ENCODE results near the gene TMEM132A. TPM values are rescaled to one million over a fixed set of nuclear protein-coding genes. Genes with fewer than 3 reads are reported as not detected.

Gene TMEM132A
- polyA plus RNA-seq, 1 of the 3 experiments (the other 2 are of a cell fraction), result 66.9 TPM

DNA sequence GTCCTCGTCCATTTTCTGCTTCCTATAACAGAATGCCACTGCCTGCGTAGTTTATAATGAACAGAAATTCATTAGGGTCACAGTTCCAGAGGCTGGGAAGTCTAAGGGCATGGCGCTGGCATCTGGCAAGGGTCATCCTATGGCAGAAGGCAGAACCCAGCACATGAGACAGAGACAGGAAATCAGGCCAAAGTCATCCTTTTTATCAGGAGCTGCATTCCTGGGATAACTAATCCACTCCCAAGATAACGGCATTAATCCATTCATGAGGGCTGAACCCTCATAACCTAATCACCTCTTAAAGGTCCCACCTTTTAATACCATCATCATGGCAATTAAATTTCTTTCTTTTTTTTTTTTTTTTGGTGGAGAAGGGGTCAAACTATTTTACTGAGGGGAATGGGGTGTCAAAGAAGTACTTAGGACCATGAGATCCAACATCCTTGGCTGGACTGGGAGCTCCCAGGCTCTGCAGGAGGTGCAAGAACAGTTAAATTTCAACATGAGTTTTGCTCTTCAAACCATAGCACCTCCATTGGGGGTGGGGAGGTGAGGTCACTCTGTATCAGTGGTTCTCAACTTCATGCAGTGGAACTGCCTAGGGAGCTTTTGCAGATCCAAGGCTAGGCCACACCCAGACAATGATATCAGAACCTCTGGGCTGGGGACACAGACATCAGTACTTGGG is 5.9 kb upstream of the TMEM132A start:
- no peaks in the 10 kb centered on the region for H3K27me3 ChIP-seq (ENCODE audit: insufficient read depth)
- DNase-seq, result no peak
- 91% methylated on average over 4 of the region's 4 CpGs for WGBS (ENCODE audit: low lambda C conversion rate)
- H3K27ac ChIP-seq (ENCODE audit: low read depth in 2 of 2, low read length in 1 of 2), result no peak overlapping the region
- POLR2A ChIA-PET, result no interaction called here
- H3K9ac ChIP-seq, result no peak overlapping the region
- CTCF ChIA-PET, result interaction anchor here (0.8 to 2.2 kb wide), 5 partner anchors 12 to 211 kb away, joined by 3 to 7 read pairs (median 4); no protein-coding TSS in a partner anchor
- no peaks in the 10 kb centered on the region; the same call in 1 of the 2 replicates for H4K20me1 ChIP-seq (ENCODE audit: insufficient read depth)
- no peak overlapping the region for H3K4me3 ChIP-seq (ENCODE audit: low read depth in 2 of 2, low read length in 1 of 2)
- no peaks in the 10 kb centered on the region for H3K9me2 ChIP-seq
- peaks cover 13 to 22% of the 10 kb centered on the region in 2 experiments; a peak in 3 of 4 replicates for H3K4me1 ChIP-seq (ENCODE audit: control insufficient read depth in 1 of 2, insufficient read depth in 2 of 2, low read depth in 1 of 2, low read length in 1 of 2)
- H3K79me2 ChIP-seq (ENCODE audit: insufficient read depth), result peaks cover 44% of the 10 kb centered on the region
- no peaks in the 10 kb centered on the region for H3K9me3 ChIP-seq
- TF ChIP-seq POLR2AphosphoS5 (IDR thresholded peaks at IDR 0.05; ENCODE audit: low read depth, low read length) (no peak), GABPA (IDR thresholded peaks at IDR 0.05; ENCODE audit: low read depth) (no peak), NFIC (IDR thresholded peaks at IDR 0.05; ENCODE audit: borderline replicate concordance) (no peak), CHD2 (IDR thresholded peaks at IDR 0.05; ENCODE audit: low read length, partially characterized antibody) (no peak), RCOR1 (IDR thresholded peaks at IDR 0.05; ENCODE audit: low read length) (no peak), RAD21 (IDR thresholded peaks at IDR 0.05; ENCODE audit: low read length) (no peak), EZH2phosphoT487 (IDR thresholded peaks at IDR 0.05; ENCODE audit: borderline replicate concordance, low read depth) (no peak), MEF2A (IDR thresholded peaks at IDR 0.05; ENCODE audit: borderline replicate concordance, low read depth) (no peak), YY1 (IDR thresholded peaks at IDR 0.05; ENCODE audit: low read depth) (no peak), SMC3 (IDR thresholded peaks at IDR 0.05; ENCODE audit: low read depth, low read length) (no peak), MXI1 (IDR thresholded peaks at IDR 0.05; ENCODE audit: low read depth, low read length) (no peak), TAF1 (IDR thresholded peaks at IDR 0.05; ENCODE audit: borderline replicate concordance, low read depth, low read length) (no peak), FOXM1 (IDR thresholded peaks at IDR 0.05; ENCODE audit: low read depth) (no peak), RFX5 (IDR thresholded peaks at IDR 0.05; ENCODE audit: low read length) (no peak), EP300 (IDR thresholded peaks at IDR 0.05; ENCODE audit: borderline replicate concordance in 1 of 2, low read depth in 1 of 2, low read length in 1 of 2) (no peak)
- TF ChIP-seq, protein P1, sequence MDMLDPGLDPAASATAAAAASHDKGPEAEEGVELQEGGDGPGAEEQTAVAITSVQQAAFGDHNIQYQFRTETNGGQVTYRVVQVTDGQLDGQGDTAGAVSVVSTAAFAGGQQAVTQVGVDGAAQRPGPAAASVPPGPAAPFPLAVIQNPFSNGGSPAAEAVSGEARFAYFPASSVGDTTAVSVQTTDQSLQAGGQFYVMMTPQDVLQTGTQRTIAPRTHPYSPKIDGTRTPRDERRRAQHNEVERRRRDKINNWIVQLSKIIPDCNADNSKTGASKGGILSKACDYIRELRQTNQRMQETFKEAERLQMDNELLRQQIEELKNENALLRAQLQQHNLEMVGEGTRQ (IDR thresholded peaks at IDR 0.05; ENCODE audit: borderline replicate concordance, low read depth, low read length), result no peak
- TF ChIP-seq, protein P2, sequence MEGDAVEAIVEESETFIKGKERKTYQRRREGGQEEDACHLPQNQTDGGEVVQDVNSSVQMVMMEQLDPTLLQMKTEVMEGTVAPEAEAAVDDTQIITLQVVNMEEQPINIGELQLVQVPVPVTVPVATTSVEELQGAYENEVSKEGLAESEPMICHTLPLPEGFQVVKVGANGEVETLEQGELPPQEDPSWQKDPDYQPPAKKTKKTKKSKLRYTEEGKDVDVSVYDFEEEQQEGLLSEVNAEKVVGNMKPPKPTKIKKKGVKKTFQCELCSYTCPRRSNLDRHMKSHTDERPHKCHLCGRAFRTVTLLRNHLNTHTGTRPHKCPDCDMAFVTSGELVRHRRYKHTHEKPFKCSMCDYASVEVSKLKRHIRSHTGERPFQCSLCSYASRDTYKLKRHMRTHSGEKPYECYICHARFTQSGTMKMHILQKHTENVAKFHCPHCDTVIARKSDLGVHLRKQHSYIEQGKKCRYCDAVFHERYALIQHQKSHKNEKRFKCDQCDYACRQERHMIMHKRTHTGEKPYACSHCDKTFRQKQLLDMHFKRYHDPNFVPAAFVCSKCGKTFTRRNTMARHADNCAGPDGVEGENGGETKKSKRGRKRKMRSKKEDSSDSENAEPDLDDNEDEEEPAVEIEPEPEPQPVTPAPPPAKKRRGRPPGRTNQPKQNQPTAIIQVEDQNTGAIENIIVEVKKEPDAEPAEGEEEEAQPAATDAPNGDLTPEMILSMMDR (IDR thresholded peaks at IDR 0.05), result no peak
- TF ChIP-seq, protein P3, sequence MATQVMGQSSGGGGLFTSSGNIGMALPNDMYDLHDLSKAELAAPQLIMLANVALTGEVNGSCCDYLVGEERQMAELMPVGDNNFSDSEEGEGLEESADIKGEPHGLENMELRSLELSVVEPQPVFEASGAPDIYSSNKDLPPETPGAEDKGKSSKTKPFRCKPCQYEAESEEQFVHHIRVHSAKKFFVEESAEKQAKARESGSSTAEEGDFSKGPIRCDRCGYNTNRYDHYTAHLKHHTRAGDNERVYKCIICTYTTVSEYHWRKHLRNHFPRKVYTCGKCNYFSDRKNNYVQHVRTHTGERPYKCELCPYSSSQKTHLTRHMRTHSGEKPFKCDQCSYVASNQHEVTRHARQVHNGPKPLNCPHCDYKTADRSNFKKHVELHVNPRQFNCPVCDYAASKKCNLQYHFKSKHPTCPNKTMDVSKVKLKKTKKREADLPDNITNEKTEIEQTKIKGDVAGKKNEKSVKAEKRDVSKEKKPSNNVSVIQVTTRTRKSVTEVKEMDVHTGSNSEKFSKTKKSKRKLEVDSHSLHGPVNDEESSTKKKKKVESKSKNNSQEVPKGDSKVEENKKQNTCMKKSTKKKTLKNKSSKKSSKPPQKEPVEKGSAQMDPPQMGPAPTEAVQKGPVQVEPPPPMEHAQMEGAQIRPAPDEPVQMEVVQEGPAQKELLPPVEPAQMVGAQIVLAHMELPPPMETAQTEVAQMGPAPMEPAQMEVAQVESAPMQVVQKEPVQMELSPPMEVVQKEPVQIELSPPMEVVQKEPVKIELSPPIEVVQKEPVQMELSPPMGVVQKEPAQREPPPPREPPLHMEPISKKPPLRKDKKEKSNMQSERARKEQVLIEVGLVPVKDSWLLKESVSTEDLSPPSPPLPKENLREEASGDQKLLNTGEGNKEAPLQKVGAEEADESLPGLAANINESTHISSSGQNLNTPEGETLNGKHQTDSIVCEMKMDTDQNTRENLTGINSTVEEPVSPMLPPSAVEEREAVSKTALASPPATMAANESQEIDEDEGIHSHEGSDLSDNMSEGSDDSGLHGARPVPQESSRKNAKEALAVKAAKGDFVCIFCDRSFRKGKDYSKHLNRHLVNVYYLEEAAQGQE (IDR thresholded peaks at IDR 0.05; ENCODE audit: low read depth, low read length), result no peak
- TF ChIP-seq, protein P4, sequence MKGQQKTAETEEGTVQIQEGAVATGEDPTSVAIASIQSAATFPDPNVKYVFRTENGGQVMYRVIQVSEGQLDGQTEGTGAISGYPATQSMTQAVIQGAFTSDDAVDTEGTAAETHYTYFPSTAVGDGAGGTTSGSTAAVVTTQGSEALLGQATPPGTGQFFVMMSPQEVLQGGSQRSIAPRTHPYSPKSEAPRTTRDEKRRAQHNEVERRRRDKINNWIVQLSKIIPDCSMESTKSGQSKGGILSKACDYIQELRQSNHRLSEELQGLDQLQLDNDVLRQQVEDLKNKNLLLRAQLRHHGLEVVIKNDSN (IDR thresholded peaks at IDR 0.05; ENCODE audit: borderline replicate concordance, low read depth), result no peak
- no peak overlapping the region for H2AFZ ChIP-seq (ENCODE audit: low read depth)
- peaks cover 6 to 22% of the 10 kb centered on the region in 2 experiments for H3K36me3 ChIP-seq (replicated peaks in 1 of 2; ENCODE audit: control insufficient read depth in 1 of 2, insufficient read depth in 2 of 2, low read length in 1 of 2)
- H3K4me2 ChIP-seq, result no peak overlapping the region
- H3F3A ChIP-seq (replicated peaks; ENCODE audit: insufficient read depth), result no peaks in the 10 kb centered on the region
